CD14-positive monocyte (primary cell): ENCODE data around the gene ARHGEF3. TPM values are rescaled to one million over a fixed set of nuclear protein-coding genes. Genes with fewer than 3 reads are reported as not detected.

ENCODE experiments used
- DNase-seq, 3 donors: peaks; one replicate each; pipeline ENCODE4 v3.0.0-alpha.2; 2011 to 2022
- H2AFZ ChIP-seq: 2 replicates; pipeline ENCODE4 v1.6.0; 2012; ENCODE audit warnings: mild to moderate bottlenecking, low read depth, low read length, inconsistent platforms; ENCODE audit not compliant: insufficient read depth, poor library complexity, severe bottlenecking
- H3K27ac ChIP-seq, 2 donors: 1 replicate in 1 of 2; 2 replicates in 1 of 2; pipeline ENCODE4 v1.5.1; 2012 to 2013; ENCODE audit warnings: low read length in 2 of 2, control low read depth in 1 of 2, inconsistent platforms in 1 of 2, low read depth in 1 of 2, mild to moderate bottlenecking in 1 of 2
- H3K27me3 ChIP-seq, 2 donors: one replicate each; pipeline versions ENCODE4 v1.6.0 to v1.6.1; 2011 to 2013; ENCODE audit warnings: low read length in 2 of 2; ENCODE audit not compliant: control insufficient read depth in 2 of 2, insufficient read depth in 2 of 2
- H3K36me3 ChIP-seq, 2 donors: replicated peaks in 1 of 2; 1 replicate in 1 of 2; 2 replicates in 1 of 2; pipeline versions ENCODE4 v1.5.1 to v1.6.1; 2012 to 2013; ENCODE audit warnings: low read length in 2 of 2, control low read depth in 1 of 2, inconsistent platforms in 1 of 2, mild to moderate bottlenecking in 1 of 2; ENCODE audit not compliant: insufficient read depth in 2 of 2, control insufficient read depth in 1 of 2
- H3K4me1 ChIP-seq, 2 donors: 1 replicate in 1 of 2; 2 replicates in 1 of 2; pipeline versions ENCODE4 v1.5.1 to v1.6.1; 2012 to 2013; ENCODE audit warnings: low read length in 2 of 2, control low read depth in 1 of 2, inconsistent platforms in 1 of 2, mild to moderate bottlenecking in 1 of 2, moderate library complexity in 1 of 2; ENCODE audit not compliant: insufficient read depth in 2 of 2, control insufficient read depth in 1 of 2
- H3K4me2 ChIP-seq: replicated peaks from 2 replicates; pipeline ENCODE3; 2012; ENCODE audit warnings: low read length, moderate library complexity, mild to moderate bottlenecking; ENCODE audit not compliant: poor library complexity, severe bottlenecking; ENCODE audit errors: extremely low read depth
- H3K4me3 ChIP-seq, 3 experiments: fragments of 200-600 bp in 1 of 3; sonication (generic) in 1 of 3; replicated peaks in 1 of 3; 1 replicate in 2 of 3; 2 replicates in 1 of 3; pipeline ENCODE4 v1.5.1; 2011 to 2013; ENCODE audit warnings: low read length in 3 of 3, mild to moderate bottlenecking in 3 of 3, control low read depth in 2 of 3, low read depth in 2 of 3, inconsistent platforms in 1 of 3, moderate library complexity in 1 of 3
- H3K79me2 ChIP-seq: 2 replicates; pipeline ENCODE4 v1.6.0; 2012; ENCODE audit warnings: mild to moderate bottlenecking, control low read depth, inconsistent platforms, low read length, moderate library complexity; ENCODE audit not compliant: insufficient read depth
- H3K9ac ChIP-seq: 2 replicates; pipeline ENCODE4 v1.6.0; 2017; ENCODE audit warnings: low read length, mild to moderate bottlenecking; ENCODE audit not compliant: insufficient read depth, poor library complexity, severe bottlenecking
- H3K9me3 ChIP-seq, 2 donors: replicated peaks in 1 of 2; 1 replicate in 1 of 2; 2 replicates in 1 of 2; pipeline versions ENCODE4 v1.5.1 to v1.6.1; 2012 to 2013; ENCODE audit warnings: low read length in 2 of 2, control low read depth in 1 of 2; ENCODE audit not compliant: control insufficient read depth in 1 of 2, insufficient read depth in 1 of 2
- H4K20me1 ChIP-seq: 2 replicates; pipeline ENCODE4 v1.6.0; 2012; ENCODE audit warnings: mild to moderate bottlenecking, low read length, control low read depth, moderate library complexity; ENCODE audit not compliant: insufficient read depth
- H3K27ac Mint-ChIP-seq, 7 donors: one replicate each; pipeline ENCODE4 v1.8.0; 2020; ENCODE audit warnings: mild to moderate bottlenecking in 7 of 7, mixed read lengths in 7 of 7, moderate library complexity in 6 of 7, inconsistent platforms in 2 of 7
- H3K27me3 Mint-ChIP-seq, 3 donors: one replicate each; pipeline ENCODE4 v1.8.0; 2021 to 2022; ENCODE audit warnings: low read depth in 3 of 3, mild to moderate bottlenecking in 3 of 3, mixed read lengths in 3 of 3, moderate library complexity in 3 of 3, inconsistent platforms in 1 of 3
- H3K36me3 Mint-ChIP-seq, 2 donors: one replicate each; pipeline ENCODE4 v1.8.0; 2020; ENCODE audit warnings: mixed read lengths in 2 of 2, inconsistent platforms in 1 of 2, mild to moderate bottlenecking in 1 of 2
- H3K4me1 Mint-ChIP-seq: one replicate; pipeline ENCODE4 v1.8.0; 2020; ENCODE audit warnings: mild to moderate bottlenecking, mixed read lengths
- H3K4me3 Mint-ChIP-seq, 2 donors: one replicate each; pipeline ENCODE4 v1.8.0; 2020; ENCODE audit warnings: mild to moderate bottlenecking in 2 of 2, mixed read lengths in 2 of 2, moderate library complexity in 1 of 2
- H3K9me3 Mint-ChIP-seq, 7 donors: one replicate each; pipeline ENCODE4 v1.8.0; 2020 to 2022; ENCODE audit warnings: mixed read lengths in 7 of 7, mild to moderate bottlenecking in 6 of 7, moderate library complexity in 6 of 7, inconsistent platforms in 2 of 7
- WGBS: methylation state at CpG from one replicate; pipeline ENCODE4 v1.1.5; 2013; ENCODE audit warnings: missing lambda C conversion rate; ENCODE audit not compliant: insufficient coverage; 5-methylcytosine and 5-hydroxymethylcytosine counted together
- intact Hi-C, 2 donors: fragments of 100-400 bp; cut with micrococcal nuclease; formaldehyde crosslinking; loops; one replicate each; pipeline versions ENCODE4 v1.15.0 to v1.15.1; 2023
- polyA plus RNA-seq, 3 donors: library from polyadenylated mRNA; depleted of rRNA in 1 of 3; unstranded in 2 of 3; stranded (reverse) in 1 of 3; fragments of 300-500 nt in 2 of 3; fragments of >200 nt in 1 of 3; fragmentation: Illumina TruSeq in 2 of 3; gene quantifications; 1 replicate in 2 of 3; 2 replicates in 1 of 3; pipeline ENCODE4 v1.2.3, GENCODE V29; 2012 to 2021
- TF ChIP-seq, protein P1 (sequence below): fragments of 200-600 bp; IDR thresholded peaks from one replicate; pipeline ENCODE4 v1.8.0; 2022; ENCODE audit warnings: antibody characterized with exemption, mild to moderate bottlenecking

ARHGEF3 gene
- polyA plus RNA-seq, 3 donors: 22.6 to 29.5 (median 26.5) TPM

GRCh38 chr3:56784448-56785001 is 17.2 kb downstream of the ARHGEF3 start:
- H3K4me3 Mint-ChIP-seq: peak overlapping the region; percentile 11 to 27
- Histone ChIP-seq H2AFZ (no peak overlapping the region), H3K79me2 (peaks cover 71% of the 10 kb centered on the region), H3K4me3 (peak overlapping the region in 1 of 3 experiments; percentile 63), H3K36me3 (no peaks in the 10 kb centered on the region), H3K4me2 (peak overlapping the region; percentile 66), H3K27me3 (no peaks in the 10 kb centered on the region), H3K27ac (peak overlapping the region; percentile 68 to 88), H3K9me3 (no peaks in the 10 kb centered on the region), H3K4me1 (peaks cover 72 to 92% of the 10 kb centered on the region in 2 donors), H3K9ac (peak overlapping the region; percentile 32), H4K20me1 (no peaks in the 10 kb centered on the region)
- TF ChIP-seq, protein P1, sequence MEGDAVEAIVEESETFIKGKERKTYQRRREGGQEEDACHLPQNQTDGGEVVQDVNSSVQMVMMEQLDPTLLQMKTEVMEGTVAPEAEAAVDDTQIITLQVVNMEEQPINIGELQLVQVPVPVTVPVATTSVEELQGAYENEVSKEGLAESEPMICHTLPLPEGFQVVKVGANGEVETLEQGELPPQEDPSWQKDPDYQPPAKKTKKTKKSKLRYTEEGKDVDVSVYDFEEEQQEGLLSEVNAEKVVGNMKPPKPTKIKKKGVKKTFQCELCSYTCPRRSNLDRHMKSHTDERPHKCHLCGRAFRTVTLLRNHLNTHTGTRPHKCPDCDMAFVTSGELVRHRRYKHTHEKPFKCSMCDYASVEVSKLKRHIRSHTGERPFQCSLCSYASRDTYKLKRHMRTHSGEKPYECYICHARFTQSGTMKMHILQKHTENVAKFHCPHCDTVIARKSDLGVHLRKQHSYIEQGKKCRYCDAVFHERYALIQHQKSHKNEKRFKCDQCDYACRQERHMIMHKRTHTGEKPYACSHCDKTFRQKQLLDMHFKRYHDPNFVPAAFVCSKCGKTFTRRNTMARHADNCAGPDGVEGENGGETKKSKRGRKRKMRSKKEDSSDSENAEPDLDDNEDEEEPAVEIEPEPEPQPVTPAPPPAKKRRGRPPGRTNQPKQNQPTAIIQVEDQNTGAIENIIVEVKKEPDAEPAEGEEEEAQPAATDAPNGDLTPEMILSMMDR: no peak
- H3K27me3 Mint-ChIP-seq: peaks cover 0 to 2% (median 0%) of the 10 kb centered on the region in 3 donors
- WGBS: 32% methylated on average over 3 of the region's 5 CpGs
- H3K36me3 Mint-ChIP-seq: peaks cover 12 to 22% of the 10 kb centered on the region in 2 donors
- no peak for DNase-seq
- peak overlapping the region; percentile 90 to 95 (median 93) for H3K27ac Mint-ChIP-seq
- intact Hi-C loops: no loop called here
- H3K4me1 Mint-ChIP-seq: peaks cover 87% of the 10 kb centered on the region
- H3K9me3 Mint-ChIP-seq: peaks cover 0 to under 1% (median 0%) of the 10 kb centered on the region in 7 donors

DNA sequence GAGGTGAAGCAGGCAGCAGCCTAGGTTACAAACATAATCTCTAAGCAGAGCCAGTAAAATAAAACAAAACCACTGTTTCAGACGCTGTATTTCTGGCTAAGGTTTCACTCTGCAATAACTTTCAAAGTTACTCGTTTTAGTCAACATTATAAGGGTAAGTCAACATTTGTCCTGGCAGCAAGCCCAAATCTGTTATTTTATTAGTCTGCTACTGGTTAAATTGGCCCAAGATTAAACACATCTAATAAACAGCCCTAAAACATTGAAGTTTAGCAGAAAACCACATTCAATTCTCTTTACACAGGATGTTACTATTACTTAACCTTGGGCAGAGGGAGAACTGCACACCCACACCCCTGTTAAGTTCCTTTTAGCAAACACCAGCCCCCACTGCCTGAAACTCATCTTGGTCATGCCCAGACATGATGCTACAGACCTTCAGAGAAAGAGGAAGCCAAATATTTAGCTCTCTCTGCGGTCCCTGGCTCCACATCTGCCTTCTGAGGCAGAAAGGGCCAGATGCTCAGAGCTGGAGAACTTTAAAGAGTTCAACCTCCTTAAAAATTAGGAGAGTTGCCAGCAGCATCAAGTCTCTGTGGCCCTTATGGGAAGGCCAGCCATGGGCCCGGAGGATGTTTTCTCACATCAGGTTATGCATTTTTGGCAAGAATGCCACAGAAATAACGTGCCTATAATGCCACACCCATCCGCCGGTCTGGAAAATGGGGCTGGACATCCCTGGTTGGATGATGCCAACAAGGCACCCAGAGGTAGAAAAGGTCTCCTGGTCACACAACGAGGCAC is 17.9 kb downstream of the ARHGEF3 start:
- H3K36me3 ChIP-seq: no peaks in the 10 kb centered on the region
- TF ChIP-seq, protein P1: no peak
- peaks cover 0 to 3% (median 0%) of the 10 kb centered on the region in 7 donors for H3K9me3 Mint-ChIP-seq
- peaks cover 74% of the 10 kb centered on the region for H3K79me2 ChIP-seq
- H3K27me3 ChIP-seq: no peaks in the 10 kb centered on the region
- peak overlapping the region; percentile 93 to 95 (median 94) for H3K27ac Mint-ChIP-seq
- WGBS: 24% methylated on average over 6 of the region's 8 CpGs
- no peaks in the 10 kb centered on the region for H3K9me3 ChIP-seq
- peak; percentile 85 to 92 (median 87) for DNase-seq
- peak overlapping the region; percentile 62 for H2AFZ ChIP-seq
- peaks cover 84% of the 10 kb centered on the region for H3K4me1 Mint-ChIP-seq
- H3K27me3 Mint-ChIP-seq: peaks cover 0 to 2% (median 0%) of the 10 kb centered on the region in 3 donors
- H3K4me1 ChIP-seq: peaks cover 72 to 94% of the 10 kb centered on the region in 2 donors
- H4K20me1 ChIP-seq: no peaks in the 10 kb centered on the region
- H3K4me3 ChIP-seq: peak overlapping the region in 2 of 3 experiments; percentile 39 to 63
- H3K27ac ChIP-seq: peak overlapping the region; percentile 81 to 88
- peak overlapping the region; percentile 27 to 78 for H3K4me3 Mint-ChIP-seq
- H3K9ac ChIP-seq: peak overlapping the region; percentile 33
- H3K4me2 ChIP-seq: peak overlapping the region; percentile 66
- intact Hi-C loops: no loop called here
- peaks cover 12 to 19% of the 10 kb centered on the region in 2 donors for H3K36me3 Mint-ChIP-seq
